HG03064 (cell line): ENCODE results near the gene HOXD9.

Source experiments
- ATAC-seq: cut with Tn5 transposase; IDR thresholded peaks from one replicate; pipeline ENCODE4 v1.9.1; 2021; ENCODE audit warnings: low read depth; ENCODE audit not compliant: unreplicated experiment

The HOXD9 gene

DNA sequence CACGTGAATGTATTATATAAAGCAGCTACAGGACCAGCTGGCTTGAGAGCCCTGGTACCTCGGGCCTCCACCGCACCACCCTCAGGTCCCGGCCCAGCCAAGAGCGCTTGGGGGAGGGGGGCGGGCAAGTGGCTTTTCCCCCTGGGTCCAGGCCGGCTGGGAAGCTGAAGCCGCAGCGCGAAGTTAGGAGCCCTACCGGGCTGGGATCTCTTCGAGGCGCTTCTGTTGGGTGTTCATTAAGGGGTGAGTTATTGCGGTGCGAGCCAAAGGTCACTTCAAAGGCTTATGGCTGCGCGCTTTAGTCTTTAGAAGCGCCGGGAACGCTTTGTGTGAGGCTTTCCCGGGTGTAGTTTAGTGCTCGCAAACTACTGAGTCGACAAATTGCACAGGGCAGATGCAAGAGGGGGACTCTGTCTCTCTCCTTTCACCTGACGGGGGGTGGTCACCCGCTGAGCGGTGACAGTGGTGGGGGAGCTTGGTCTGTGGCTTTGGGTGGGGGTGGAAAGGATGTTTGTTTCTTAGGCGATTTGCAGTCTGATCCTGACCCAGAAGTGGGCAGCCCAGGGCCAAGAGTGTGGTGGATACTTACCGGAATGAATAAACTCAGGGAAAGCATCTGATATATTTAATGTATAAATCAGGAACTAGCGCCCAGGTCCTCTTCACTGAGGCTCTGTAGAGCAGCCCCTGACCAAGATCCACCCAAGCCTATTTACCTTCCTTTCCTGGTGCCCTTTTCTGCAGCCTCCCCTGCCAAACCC, 40.6 kb downstream of the HOXD9 start:
- no peak for ATAC-seq

DNA sequence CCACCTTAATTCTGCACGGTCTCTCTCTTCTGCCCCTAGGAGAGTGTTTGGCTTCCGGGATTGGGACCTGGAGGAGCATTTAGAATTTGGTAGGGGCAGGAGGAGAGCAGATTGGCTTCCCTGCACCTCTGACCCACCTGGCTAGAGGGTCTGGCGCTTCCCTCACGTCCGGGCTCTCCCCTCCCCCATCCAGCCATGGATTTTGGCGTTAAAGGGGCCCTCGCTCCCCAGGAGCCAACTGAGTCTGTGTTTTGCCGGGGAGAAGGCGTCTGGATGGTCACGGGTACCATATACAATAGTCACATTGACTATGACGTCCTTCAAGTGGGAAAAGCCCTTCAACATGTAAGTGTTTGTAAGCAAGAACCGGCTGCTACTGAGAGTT, 41.1 kb downstream of the HOXD9 start:
- no peak for ATAC-seq

DNA sequence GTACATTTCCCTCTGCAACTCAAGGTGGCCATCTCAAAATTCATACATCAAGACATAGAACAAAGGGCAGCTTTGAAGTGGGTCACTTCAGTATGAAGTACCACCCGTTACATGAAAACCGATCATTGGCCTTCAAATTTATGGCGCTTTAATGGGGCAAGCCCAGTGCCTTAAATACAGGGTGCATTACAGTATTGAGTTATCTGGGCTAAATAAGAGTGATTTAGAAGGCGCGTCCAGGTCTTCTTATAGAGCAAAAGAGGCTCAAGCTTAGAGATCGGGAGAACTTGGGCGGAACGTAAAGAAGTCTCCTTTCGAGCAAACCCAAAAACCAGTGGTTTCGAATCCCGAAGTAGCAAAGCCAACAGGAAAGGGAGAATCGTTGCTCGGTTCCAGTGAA, 41.7 kb downstream of the HOXD9 start:
- no peak for ATAC-seq

DNA sequence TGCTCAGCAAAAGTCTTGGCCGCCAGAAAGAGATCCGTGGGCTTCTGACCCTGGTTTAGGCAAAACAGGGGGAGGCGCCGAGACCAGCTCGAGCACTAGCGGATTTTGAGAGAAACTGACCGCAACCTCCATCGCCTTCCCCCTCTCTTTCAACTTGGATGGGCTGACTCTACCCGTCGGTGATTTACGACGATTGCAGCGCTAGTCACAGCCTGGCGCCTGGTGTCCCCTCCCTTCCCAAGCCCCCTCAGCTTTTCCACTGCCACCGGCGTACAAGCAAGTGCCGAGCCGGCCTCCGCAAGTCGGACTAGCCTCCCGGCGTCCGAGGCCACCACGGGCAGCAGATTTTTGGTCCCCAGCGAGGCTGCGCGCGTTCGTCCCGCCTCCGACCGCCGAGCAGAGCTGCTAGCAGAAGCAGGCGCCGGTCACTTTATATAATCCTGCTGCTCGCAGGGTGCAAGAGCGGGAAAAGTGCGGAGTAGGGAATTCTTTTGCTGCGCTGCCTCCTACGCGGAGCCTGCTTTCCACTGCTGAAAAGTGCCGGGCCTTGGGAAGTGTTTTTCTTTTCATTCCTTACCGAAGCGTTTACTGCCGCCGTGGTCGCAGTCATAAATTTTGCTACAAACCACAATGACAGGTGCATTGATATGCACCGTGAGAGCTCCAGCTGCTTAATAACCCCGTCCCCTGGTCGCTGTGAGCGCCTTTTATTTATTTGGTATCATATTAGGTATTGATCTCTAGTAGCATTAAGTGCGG, 42.3 kb downstream of the HOXD9 start:
- ATAC-seq, result no peak

DNA sequence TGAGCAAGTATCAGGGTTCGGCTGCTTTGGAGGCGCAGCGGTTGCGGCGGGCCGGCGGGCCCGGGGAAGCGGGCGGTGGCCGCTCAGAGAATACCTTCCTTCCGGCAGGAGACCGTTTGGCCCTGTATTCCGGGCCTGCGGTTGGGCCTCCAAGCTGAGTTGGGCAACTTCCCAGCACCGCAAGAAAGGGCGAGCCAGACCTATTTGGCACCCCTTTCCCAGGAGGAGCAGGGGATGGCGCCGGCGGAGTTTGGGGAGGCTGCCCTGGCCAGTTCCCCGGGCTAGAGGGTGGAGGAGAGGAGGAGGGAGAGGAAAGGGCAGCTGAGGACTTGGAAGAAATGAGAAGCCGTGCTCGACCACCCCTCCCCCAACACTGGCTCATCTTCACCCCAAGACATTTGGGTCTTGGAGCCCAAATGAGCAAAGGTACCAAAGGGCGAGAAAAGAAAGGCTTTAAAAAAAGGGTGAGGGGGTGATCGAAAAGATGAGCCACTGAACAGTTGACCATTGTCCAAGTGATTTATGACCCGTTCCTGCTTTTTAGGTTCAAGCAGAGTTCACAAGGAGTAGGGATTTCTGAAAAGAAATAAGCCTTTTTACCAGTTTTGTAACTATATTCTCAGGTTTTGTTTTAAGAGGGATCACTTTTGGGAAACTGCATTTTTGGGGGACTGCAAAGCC, 43.0 kb downstream of the HOXD9 start:
- no peak for ATAC-seq

DNA sequence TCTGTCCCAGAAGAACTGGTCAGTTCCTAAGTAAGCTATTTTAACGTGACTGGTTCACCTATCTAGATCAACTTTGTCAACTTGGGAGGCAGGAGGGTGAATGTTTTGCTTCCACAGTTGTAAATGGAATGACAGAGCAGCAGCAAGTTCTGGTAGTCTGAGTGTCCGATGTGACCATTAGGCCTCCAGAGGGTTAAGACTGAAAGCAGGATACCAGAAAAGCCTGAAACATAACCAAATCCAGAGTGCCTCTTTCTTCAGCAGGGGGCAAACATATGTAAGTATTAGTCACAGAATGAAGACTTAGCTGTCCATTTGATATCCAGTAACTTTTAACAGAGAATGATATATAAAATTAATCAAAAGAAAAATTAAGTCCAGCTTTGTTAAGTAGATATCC, 43.8 kb downstream of the HOXD9 start:
- no peak for ATAC-seq

DNA sequence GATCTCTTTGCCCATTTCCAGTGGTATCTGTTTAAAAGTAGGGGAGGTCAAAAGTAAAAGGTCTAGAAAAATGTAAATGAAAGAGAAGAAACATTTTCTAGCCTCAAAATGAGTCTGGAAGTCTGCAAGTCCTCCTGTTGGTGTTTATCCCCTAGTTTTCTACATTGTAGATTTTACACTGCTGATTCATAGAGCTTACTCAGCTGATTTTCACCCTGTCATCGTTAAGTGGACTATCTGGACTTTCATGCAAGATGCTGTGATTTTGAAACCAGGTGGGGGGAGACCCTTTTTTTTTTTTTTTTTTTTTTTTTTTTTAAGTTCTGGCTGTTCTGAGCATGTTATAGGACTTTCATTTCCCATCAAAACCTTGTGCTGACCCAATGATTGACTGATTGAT, 44.9 kb downstream of the HOXD9 start:
- no peak for ATAC-seq

DNA sequence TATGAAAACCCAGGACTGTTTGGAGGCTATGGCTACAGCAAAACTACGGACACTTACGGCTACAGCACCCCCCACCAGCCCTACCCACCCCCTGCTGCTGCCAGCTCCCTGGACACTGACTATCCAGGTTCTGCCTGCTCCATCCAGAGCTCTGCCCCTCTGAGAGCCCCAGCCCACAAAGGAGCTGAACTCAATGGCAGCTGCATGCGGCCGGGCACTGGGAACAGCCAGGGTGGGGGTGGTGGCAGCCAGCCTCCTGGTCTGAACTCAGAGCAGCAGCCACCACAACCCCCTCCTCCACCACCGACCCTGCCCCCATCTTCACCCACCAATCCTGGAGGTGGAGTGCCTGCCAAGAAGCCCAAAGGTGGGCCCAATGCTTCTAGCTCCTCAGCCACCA, 46.7 kb downstream of the HOXD9 start:
- ATAC-seq, result no peak

DNA sequence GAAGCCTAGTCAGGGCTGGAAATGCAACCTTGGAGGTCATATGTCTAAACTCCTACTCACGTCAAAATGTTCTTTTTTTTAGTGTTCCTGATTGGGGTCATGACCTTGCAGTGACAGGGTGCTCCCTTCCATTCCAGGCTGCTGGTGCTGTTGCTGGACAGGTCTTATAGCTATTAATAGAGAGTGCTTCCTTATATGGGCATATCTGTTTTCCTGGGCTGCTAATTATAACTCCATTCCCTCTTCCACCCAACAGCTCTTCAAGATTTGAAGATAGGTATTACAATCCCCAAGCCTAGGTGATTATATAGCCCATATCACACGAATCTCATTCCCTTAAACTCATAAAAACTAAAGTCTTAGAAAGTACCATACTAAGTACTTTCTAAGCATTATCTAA, 47.2 kb downstream of the HOXD9 start:
- no peak for ATAC-seq

DNA sequence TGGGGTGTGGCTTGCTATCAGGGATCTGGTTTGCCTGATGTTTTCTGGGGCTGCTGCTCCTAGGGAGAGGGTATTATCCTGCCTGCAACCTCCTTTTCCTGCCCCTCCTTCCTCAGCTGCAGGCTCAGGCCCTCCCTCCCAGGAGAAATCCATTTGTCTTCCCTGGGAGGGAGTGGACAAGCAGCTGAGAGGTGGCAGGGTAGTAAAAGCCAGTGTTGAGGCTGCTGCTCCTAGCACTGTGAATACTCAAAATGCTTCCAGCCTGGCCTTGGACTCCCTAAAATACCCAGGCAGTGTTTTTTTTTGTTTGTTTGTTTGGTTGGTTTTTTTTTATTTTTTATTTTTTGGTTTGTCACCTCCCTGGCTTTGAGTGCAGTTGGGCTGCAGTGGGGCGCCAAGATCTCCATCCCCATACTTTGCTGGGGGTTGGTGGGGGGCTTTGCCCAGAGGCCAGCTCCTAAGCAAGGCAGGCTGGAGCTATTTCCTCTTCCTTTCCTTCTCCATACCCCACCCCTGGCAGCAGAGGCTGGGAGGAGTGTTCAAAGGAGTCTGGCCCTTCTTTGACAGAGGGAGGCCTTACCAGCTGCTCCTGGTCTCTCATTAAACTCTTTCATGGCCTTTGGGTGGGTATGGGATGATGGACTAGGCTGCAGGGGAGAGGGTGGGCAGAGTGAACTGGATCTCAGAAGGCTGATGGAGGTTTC, 48.2 kb downstream of the HOXD9 start:
- no peak for ATAC-seq

DNA sequence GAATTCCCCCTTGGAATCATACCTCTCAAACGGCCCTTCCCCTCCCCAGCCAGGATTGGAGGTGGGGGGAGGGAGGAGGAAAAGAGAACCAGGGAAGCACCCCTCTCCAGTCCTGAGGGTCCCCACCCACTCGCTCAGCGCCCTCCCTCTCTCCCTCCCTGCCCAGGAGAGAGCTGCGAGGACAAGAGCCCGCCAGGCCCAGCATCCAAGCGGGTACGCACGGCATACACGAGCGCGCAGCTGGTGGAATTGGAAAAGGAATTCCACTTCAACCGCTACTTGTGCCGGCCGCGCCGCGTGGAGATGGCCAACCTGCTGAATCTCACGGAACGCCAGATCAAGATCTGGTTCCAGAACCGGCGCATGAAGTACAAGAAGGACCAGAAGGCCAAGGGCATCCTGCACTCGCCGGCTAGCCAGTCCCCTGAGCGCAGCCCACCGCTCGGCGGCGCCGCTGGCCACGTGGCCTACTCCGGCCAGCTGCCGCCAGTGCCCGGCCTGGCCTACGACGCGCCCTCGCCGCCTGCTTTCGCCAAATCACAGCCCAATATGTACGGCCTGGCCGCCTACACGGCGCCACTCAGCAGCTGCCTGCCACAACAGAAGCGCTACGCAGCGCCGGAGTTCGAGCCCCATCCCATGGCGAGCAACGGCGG, 49.0 kb downstream of the HOXD9 start:
- no peak for ATAC-seq

DNA sequence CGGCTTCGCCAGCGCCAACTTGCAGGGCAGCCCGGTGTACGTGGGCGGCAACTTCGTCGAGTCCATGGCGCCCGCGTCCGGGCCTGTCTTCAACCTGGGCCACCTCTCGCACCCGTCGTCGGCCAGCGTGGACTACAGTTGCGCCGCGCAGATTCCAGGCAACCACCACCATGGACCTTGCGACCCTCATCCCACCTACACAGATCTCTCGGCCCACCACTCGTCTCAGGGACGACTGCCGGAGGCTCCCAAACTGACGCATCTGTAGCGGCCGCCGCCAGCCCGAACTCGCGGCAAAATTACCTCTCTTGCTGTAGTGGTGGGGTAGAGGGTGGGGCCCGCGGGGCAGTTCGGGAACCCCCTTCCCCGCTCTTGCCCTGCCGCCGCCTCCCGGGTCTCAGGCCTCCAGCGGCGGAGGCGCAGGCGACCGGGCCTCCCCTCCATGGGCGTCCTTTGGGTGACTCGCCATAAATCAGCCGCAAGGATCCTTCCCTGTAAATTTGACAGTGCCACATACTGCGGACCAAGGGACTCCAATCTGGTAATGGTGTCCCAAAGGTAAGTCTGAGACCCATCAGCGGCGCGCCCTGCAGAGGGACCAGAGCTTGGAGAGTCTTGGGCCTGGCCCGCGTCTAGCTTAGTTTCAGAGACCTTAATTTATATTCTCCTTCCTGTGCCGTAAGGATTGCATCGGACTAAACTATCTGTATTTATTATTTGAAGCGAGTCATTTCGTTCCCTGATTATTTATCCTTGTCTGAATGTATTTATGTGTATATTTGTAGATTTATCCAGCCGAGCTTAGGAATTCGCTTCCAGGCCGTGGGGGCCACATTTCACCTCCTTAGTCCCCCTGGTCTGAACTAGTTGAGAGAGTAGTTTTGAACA, 49.7 kb downstream of the HOXD9 start:
- ATAC-seq, result no peak

DNA sequence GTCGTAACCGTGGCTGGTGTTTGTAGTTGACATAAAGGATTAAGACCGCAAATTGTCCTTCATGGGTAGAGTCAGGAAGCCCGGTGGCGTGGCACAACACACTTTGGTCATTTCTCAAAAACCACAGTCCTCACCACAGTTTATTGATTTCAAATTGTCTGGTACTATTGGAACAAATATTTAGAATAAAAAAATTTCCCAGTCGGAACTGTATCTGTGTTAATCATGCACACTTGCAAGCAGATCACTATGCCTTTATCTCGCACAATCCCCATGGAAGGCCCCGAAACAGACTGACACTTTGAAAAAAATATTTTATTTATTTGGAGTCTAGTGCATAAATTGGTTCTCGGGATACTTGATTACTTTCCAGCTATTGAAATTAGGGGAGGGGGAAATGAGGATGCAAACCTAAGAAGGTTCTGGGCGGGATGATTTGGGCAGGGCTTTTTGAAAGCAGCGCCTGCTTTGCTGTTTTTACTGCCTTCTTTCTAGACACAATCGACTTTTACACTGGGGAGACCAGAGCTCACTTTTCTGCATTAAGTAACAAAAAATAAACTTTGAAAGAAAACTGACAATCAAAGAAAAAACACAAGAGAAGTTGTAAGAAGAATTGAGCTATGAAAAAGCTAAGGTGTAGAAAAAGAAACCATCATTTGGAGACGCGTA, 50.5 kb downstream of the HOXD9 start:
- no peak for ATAC-seq

DNA sequence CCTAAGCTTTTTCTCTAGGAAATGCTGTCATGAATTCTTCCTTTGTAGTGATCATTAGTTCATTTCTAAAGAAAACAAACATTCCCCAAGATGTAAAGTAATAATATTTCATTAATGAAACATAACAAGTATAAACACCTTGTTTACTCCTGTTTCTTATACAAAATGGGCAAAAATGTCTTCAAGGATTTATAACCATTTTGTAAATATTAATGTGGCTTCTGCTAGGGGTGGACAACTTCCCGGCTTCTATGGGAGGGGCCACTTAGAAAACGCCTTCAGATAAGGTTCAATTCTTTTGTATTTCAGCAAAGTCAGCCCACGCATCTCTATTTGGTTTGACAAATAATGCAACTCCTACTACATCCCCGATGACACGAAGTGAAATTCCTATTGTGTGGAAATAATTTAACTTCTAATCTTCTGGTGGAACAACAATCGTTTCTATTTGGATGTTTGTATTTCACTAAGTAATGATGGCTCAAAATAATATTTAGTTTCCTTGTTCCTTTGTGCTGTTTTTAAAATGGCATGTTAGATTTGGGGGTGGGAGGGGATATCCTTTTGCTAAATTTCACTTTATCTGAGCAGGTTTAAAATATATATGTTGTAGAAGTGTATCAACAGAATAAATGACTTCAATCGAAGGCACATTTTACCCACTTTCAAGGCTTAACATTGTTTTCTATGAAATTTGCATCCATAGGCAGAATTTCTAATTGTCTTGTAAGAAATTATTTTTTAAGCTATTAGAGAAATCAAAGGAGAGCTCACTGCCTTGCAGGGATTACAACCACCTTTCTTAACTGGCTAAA, 51.3 kb downstream of the HOXD9 start:
- no peak for ATAC-seq

DNA sequence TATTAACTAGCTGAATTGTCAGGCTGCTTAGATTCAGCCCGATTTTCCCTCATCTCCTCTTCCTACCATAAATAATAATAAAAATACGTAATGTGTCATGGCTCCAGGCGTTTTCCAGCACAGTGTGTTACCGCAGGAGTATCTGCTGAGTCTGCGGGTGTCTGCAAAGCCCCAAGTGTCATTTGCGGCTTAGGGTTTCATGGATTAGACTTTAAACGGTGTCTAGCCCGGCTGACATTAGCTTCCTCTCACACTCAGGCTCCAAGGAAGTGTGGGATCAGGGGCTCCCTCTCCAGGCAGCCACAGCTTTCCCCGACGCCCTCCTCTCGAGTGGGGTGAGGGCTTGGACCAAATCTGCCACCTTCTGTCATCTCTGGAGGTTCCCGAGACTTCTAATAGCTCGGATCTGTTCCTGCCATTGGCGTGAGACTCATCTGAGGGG, 51.9 kb downstream of the HOXD9 start:
- ATAC-seq, result no peak
